Activated CD8-positive, alpha-beta memory T cell treated with anti-CD3 and anti-CD28 coated beads, Interleukin-2, amount 50 U/mL, for 1 hour (primary cell): ENCODE results near the gene CTU2.

Experiments
- DNase-seq: peaks from one replicate; pipeline ENCODE4 v3.0.0-alpha.2; 2020; ENCODE audit errors: extremely low read depth

CTU2 gene

GRCh38 chr16:88697116-88697830 lies 9.0 kb upstream of the CTU2 start:
- no peak for DNase-seq

GRCh38 chr16:88697831-88698615 lies 8.3 kb upstream of the CTU2 start:
- no peak for DNase-seq

- no peak for DNase-seq
Measured at GRCh38 chr16:88698646-88699045, 7.7 kb upstream of the CTU2 start.

DNA sequence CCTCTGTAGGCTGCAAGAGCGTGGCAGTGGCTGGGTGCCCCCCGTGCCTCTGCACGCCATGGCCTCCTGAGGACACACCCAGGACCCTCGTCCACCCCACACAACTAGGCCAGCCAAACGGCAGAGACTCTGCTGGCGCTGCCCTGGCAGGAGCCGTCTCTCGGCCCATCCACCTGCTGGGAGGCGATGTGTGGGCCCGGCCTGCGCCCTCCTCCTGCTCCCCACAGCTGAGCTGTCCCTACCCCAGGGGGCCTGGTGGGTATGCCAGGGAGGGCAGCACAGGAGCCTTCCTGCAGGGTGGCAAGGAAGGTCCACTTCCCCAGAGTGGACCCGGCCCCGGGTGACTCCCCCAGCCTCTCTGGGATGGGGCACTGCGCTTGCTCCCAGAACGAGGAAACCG lies 7.1 kb upstream of the CTU2 start:
- no peak for DNase-seq

DNA sequence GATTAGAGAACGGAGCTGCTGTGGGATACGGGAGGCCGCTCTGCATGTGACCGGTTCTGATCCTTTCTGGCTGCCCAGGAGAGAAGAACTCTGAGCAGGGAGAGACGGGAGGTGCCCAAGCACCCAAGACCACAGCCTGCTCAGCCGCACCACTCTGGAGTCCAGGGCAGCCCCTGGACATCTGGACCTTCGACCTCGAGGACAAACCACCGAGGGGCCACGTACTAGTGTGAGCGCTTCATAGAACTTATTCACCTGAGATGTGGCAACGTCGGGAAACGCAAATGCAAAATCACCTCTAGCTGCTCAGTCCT lies 6.0 kb upstream of the CTU2 start:
- DNase-seq, result no peak

GRCh38 chr16:88700636-88701482 lies 5.4 kb upstream of the CTU2 start:
- DNase-seq, result peak; percentile 92

- DNase-seq, result no peak
Measured at GRCh38 chr16:88701581-88702370, 4.5 kb upstream of the CTU2 start.

DNA sequence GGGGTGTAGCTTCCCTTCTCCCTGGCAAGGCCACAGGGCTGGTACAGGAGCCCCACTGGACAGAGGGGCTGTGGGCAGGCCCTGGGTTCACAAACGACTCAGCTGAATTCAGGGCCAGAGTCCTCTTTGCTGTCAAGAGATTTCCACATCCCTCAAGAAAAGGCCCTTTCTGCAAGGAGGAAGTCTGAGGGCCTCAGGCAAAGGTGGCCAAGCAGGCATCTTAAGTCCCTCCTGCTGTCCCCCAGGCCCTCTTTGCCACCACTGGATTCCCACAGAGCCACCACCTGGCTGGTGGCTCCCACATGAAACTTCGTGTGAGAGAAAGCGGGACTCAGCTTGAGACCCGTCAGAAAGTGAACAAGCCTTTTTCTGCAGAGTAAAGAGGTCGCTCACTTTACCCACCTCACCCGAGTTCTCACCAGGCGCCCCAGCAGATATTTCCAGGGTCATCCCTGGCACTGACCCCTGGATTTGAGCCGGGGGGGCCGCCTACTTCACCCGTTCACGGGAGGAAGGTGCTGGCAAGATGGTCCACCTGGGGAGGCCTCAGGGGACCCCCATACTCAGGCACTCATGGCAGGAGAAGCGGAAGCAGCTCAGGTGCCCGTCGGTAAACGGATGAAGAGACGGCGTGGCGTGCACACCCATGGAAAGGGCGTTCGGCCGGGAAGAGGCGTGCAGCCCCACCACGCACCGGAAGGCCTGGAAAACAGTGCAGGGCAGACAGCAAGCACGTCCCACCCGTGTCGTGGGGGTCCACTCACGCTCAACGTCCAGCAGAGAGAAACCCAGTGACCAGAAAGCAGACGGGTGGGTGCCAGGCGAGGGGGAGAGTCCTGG lies 3.7 kb upstream of the CTU2 start:
- no peak for DNase-seq

GRCh38 chr16:88703486-88704309 lies 2.6 kb upstream of the CTU2 start:
- DNase-seq, result peak; percentile 63

DNA sequence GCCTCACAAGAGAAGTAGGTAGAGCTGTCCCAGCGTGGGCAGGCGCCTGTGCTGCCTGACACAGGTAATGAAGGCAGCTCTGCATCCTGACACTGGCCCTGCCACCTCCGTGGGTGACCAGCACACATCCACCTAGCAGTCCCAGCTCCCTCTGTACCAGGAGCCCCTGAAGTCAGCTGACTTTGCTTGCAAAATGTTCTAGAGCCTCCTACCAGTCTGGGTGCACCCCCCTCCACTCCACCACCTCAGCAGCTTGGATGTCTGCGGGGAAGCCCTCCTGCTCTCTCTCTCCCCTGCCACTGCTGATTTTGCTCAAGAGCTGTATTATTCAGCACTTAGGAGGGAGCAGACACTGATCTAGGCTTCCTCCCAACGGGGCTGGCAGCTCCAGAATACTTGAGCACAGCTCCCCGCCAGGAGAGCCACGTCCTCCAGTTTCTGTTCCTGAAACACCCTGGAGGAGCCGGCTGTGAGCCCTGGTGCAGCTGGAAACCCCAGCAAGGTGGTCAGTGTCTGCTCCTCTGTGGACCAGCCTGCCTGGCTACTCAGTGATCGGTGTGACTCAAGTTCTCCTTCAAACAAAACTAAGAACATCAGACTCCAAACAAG lies 1.1 kb upstream of the CTU2 start:
- DNase-seq, result no peak

GRCh38 chr16:88705801-88706228 lies 488 bp upstream of the CTU2 start:
- DNase-seq, result no peak

GRCh38 chr16:88706965-88707826 lies 893 bp downstream of the CTU2 start:
- DNase-seq, result no peak

DNA sequence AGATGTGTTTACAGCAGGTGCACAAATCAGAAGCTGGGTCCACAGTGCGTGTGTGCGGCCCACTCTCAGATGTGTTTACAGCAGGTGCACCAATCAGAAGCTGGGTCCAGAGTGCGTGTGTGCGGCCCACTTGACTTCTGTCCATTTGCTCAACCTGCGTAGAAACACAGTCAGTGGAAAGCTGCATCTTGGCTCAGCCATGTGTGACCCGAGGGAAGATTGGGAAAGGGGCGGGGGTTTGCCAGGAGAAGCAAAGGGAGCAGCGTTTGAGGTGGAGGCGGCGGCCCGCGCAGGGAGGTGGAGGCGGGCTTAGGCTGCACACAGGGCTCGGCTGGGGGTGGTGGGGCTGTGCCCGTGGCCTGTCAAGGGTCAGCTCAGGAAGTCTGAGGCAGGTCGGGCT lies 4.3 kb downstream of the CTU2 start:
- DNase-seq, result no peak

DNA sequence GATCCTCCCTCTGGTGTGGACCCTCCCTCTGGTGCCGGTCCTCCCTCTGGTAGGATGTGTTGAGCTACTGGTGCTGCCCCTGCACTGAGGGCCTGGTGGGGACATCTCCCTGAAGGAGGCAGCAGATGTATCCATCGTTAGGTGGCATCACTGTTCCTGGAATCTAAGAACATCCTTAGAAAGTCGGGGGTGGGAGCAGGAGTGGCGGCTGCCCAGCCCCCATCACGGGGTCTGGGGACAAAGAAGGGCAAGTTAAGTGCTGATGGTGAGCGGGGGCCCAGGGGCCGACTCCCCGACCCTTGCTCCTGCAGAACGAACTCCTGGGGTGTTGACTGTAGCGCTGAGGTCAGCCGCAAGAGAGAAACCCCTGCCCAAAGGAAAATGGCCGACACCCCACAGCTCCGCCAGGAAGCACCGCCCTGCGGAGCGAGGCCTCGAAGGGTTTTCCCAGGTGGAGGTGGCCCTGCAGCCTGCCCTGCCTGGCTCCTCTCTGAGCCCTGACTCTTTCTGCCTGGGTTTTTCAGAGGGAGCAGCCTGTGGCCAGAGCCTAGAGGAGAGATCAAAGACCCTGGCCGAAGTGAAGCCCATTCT lies 5.5 kb downstream of the CTU2 start:
- no peak for DNase-seq

GRCh38 chr16:88712362-88712979 lies 6.2 kb downstream of the CTU2 start:
- DNase-seq, result no peak

GRCh38 chr16:88713054-88713453 lies 6.8 kb downstream of the CTU2 start:
- no peak for DNase-seq

DNA sequence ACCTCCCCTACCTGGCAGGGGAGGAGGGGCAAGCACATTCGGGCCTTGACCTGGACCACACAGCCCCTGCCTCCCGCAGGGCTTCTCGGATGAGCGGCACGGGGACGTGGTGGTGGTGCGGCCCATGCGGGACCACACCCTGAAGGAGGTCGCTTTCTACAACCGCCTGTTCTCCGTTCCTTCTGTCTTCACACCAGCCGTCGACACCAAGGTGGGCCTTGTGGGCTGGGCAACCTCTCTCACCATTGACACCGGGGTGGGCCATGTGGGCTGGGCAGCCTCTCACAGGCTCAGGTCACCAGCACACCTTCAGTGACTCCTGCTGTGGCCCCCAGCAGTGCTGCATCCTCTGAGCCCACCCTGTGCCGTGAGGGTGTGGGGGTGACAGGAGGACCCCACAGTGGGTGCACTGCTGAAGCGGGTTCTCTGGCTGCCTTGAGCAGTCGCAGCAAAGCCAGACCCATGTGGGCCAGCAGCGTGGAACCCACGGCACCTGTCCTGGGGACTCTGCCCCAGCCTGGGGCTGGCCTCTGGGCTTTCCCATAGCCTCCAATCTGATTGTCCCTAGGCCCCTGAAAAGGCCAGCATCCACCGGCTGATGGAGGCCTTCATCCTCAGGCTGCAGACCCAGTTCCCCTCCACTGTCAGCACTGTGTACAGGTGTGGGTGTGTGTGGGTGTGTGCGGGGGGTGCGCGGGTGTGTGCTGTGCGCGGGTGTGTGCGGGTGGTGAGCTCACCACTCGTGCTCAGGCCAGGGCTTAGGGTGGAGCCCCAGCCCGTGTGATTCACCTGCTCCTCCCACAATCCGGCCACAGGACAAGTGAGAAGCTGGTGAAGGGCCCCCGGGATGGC lies 7.5 kb downstream of the CTU2 start:
- no peak for DNase-seq
